ENCODE measurements around the gene RELL1. TPM values are rescaled to one million over a fixed set of nuclear protein-coding genes. Genes with fewer than 3 reads are reported as not detected.

The RELL1 gene
- total and polyA plus RNA-seq, 12 donors, result 2.3 to 39.9 (median 26.7) TPM

DNA sequence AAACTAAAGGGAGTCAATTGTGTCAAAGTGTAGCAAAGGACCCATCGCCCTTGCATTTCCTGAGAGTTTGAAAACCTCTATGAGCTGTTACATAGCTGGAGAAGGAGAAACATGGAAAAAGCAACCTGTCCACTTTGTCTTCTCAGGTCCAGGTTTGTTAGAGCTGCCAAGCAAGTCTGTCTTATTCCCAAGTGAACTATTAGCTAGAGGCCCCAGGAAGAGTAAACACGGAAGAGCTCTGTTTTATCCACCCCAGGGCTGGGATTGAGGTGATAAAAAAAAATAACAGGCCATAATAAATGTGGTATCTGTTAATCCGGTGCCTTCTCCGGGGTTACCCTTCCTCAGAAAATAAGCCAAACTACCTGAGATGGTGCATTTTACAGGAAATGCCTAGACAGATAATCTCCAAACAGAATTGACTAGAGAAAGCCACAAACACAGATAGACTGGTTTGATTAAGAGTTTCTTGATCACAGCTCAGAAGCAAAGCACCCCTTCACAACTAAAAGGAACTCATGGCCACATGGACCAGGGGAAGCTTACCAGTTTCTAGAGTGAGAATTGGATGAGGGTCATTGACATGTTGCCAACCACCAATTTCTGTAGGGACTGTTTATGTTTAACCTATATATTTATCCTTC is 35.9 kb upstream of the RELL1 start:
- no peaks in the 10 kb centered on the region for H3K4me1 ChIP-seq
- TF ChIP-seq, protein P1, sequence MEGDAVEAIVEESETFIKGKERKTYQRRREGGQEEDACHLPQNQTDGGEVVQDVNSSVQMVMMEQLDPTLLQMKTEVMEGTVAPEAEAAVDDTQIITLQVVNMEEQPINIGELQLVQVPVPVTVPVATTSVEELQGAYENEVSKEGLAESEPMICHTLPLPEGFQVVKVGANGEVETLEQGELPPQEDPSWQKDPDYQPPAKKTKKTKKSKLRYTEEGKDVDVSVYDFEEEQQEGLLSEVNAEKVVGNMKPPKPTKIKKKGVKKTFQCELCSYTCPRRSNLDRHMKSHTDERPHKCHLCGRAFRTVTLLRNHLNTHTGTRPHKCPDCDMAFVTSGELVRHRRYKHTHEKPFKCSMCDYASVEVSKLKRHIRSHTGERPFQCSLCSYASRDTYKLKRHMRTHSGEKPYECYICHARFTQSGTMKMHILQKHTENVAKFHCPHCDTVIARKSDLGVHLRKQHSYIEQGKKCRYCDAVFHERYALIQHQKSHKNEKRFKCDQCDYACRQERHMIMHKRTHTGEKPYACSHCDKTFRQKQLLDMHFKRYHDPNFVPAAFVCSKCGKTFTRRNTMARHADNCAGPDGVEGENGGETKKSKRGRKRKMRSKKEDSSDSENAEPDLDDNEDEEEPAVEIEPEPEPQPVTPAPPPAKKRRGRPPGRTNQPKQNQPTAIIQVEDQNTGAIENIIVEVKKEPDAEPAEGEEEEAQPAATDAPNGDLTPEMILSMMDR (IDR thresholded peaks at IDR 0.05), result no peak
- no peak overlapping the region for H3K4me3 ChIP-seq
- no peaks in the 10 kb centered on the region for H3K36me3 ChIP-seq
- no peak for ATAC-seq
- no peaks in the 10 kb centered on the region for H3K9me3 ChIP-seq
- H3K27ac ChIP-seq, result no peak overlapping the region
- no peak for DNase-seq
- no peaks in the 10 kb centered on the region for H3K27me3 ChIP-seq
- intact Hi-C loops (cut with DNase I), result no loop called here
- WGBS, 2 donors, result 81 to 90% methylated on average over 4 of the region's 4 CpGs

DNA sequence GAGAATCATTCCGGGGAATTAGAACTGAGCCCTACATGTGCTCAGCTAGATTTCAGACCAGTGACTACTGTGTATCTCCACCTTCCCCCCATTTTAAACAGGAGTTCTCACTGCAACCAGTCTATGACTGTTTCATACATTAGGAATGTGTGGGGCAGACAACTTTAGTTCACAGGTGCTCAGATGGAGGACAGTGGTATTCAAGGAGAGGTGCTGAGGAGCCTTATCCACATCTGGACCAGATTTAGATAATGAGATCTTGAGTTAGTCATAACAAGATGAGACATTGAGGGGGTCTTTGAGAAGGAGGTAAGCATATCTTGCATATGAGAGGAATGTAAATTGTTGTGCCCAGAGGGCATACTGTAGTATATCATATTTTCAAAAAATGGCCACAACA is 32.8 kb upstream of the RELL1 start:
- DNase-seq, result no peak
- Histone ChIP-seq H3K9me3 (no peaks in the 10 kb centered on the region), H3K4me3 (no peak overlapping the region), H3K27ac (no peak overlapping the region), H3K4me1 (peaks cover 0 to 13% (median 3%) of the 10 kb centered on the region in 9 donors), H3K27me3 (no peaks in the 10 kb centered on the region), H3K36me3 (no peaks in the 10 kb centered on the region)
- intact Hi-C loops (cut with DNase I), result no loop called here
- no peak for ATAC-seq
- TF ChIP-seq, protein P1 (IDR thresholded peaks at IDR 0.05), result no peak
- WGBS, 2 donors, result 89 to 93% methylated on average over 1 of the region's 1 CpG

DNA sequence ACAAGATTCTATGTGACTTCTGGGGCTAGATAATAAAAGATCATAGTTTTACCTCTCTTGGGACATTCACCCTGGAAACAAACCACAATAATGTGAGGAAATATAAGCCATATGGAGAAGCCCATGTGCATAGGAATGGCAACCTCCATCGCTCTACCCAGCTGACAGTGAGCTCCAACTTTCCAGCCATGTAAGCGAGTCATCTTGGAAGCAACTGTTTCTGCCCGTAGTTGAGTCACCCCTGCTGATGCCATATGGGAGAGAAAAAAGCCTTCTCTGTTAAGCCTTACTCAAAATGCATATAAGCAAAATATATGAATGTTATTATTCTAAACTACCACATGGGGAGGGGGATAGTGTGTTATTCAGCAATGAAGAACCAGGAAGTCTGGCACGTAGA is 31.4 kb upstream of the RELL1 start:
- WGBS, 2 donors, result 71 to 76% methylated on average over 4 of the region's 4 CpGs
- H3K4me3 ChIP-seq, result no peak overlapping the region
- DNase-seq (no peak), ATAC-seq (no peak)
- TF ChIP-seq, protein P1 (IDR thresholded peaks at IDR 0.05), result no peak
- peaks cover 0 to 13% (median 3%) of the 10 kb centered on the region in 9 donors for H3K4me1 ChIP-seq
- H3K27ac ChIP-seq, result no peak overlapping the region
- no peaks in the 10 kb centered on the region for H3K36me3 ChIP-seq
- intact Hi-C loops (cut with DNase I), result no loop called here
- no peaks in the 10 kb centered on the region for H3K27me3 ChIP-seq
- H3K9me3 ChIP-seq, result no peaks in the 10 kb centered on the region

DNA sequence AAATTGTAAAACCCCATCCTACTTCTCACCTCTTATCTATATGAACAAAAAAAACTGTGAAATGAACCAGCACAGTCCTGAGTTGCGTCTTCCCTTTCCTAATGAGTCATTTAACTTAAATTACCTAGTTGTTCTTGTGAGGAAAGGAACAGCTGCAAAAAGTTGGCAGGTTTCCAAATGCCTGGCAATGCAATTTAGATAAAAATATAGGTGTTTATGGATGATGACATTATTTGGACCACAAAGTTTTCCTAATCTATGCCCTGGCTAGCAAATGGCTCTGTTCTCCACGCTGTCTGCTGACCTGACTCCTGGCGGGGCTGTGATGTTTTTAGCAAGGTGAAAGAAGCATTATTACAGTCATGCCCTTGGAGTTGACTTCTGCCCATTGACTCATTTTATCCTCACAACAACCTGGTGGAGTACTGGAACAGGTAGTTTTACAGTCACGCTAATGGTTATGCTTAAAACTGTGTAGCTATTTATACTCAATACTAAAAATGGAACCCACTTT is 29.8 kb upstream of the RELL1 start:
- peak overlapping the region in 1 of 10 donors; percentile 23 for H3K27ac ChIP-seq
- 41 to 52% methylated on average over 4 of the region's 4 CpGs for WGBS, 2 donors
- H3K9me3 ChIP-seq, result no peaks in the 10 kb centered on the region
- peaks cover 0 to 13% (median 3%) of the 10 kb centered on the region in 9 donors for H3K4me1 ChIP-seq
- TF ChIP-seq, protein P1 (IDR thresholded peaks at IDR 0.05), result no peak
- intact Hi-C loops (cut with DNase I), result no loop called here
- H3K36me3 ChIP-seq, result no peaks in the 10 kb centered on the region
- no peaks in the 10 kb centered on the region for H3K27me3 ChIP-seq
- peak in 6 of 8 donors; percentile 62 to 90 (median 74) for ATAC-seq
- no peak overlapping the region for H3K4me3 ChIP-seq
- peak in 1 of 2 donors; percentile 10 for DNase-seq
